HG02610 (cell line): ENCODE results near the gene ZMYND12.
"Not testable (repeated sequence)": the region's sequence is repeated elsewhere in the genome, so short reads cannot be mapped to it uniquely, and the experiment has no call there.

Experiments used
- ATAC-seq: cut with Tn5 transposase; IDR thresholded peaks from one replicate; pipeline ENCODE4 v1.9.1; 2021; ENCODE audit warnings: mild to moderate bottlenecking, moderate library complexity; ENCODE audit not compliant: unreplicated experiment

The ZMYND12 gene, protein sequence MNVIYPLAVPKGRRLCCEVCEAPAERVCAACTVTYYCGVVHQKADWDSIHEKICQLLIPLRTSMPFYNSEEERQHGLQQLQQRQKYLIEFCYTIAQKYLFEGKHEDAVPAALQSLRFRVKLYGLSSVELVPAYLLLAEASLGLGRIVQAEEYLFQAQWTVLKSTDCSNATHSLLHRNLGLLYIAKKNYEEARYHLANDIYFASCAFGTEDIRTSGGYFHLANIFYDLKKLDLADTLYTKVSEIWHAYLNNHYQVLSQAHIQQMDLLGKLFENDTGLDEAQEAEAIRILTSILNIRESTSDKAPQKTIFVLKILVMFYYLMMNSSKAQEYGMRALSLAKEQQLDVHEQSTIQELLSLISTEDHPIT

GRCh38 chr1:42456010-42456753 is at the start of gene ZMYND12, which contains the start of gene PPCS:
ZMYND12 (minus strand) TSS chr1:42456022; CDS start chr1:42455997, 25 bp downstream.
PPCS (plus strand) TSS chr1:42456543; CDS start chr1:42456566, 23 bp downstream.
- peak; percentile 79 for ATAC-seq

- no peak for ATAC-seq
These were observed 48.8 kb upstream of the ZMYND12 start for GRCh38 chr1:42504535-42505128.

- ATAC-seq: not testable (repeated sequence)
These were observed 46.2 kb upstream of the ZMYND12 start for GRCh38 chr1:42502031-42502430.

DNA sequence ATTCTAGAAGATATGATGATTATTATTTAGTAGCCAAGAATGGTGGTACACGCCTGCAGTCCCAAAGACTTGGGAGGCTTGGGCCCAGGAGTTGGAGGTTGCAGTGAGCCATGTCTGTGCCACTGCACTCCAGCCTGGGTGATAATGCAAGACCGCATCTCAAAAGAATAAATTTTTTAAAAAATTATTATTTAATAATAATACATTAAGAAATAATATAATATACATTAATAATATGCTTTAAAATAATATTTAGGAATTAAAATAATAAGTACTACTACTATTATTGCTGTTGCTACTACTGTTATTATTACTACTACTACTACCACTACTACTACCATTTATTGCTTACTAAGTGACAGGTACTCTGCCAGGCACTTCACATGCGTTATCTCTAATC is 34.4 kb upstream of the ZMYND12 start:
- no peak for ATAC-seq

GRCh38 chr1:42484382-42484781 is 28.6 kb upstream of the ZMYND12 start:
- no peak for ATAC-seq

- ATAC-seq: no peak
These were observed 26.9 kb upstream of the ZMYND12 start for GRCh38 chr1:42482635-42483153.

GRCh38 chr1:42480921-42481320 is 25.1 kb upstream of the ZMYND12 start:
- no peak for ATAC-seq

- ATAC-seq: no peak
These were observed 23.8 kb upstream of the ZMYND12 start for GRCh38 chr1:42479621-42480020.

DNA sequence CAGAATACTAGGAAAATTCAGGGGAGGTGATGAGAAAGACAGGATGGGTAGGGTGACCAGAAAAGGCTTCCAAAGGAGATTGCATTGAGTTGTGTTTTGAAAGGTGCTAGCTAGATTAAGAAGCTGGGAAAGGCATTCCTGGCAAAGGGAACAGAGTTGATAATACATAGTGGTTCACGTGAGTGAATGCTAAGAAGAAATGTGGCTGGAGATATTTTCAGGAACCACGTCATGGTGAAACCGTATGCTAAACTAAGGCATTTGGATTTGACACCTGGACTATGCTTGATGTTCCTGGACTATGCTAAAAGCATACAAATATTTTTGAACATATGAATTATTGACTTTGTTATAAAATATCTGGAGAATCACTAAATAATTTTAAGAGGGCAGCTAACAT is 22.0 kb upstream of the ZMYND12 start:
- no peak for ATAC-seq

DNA sequence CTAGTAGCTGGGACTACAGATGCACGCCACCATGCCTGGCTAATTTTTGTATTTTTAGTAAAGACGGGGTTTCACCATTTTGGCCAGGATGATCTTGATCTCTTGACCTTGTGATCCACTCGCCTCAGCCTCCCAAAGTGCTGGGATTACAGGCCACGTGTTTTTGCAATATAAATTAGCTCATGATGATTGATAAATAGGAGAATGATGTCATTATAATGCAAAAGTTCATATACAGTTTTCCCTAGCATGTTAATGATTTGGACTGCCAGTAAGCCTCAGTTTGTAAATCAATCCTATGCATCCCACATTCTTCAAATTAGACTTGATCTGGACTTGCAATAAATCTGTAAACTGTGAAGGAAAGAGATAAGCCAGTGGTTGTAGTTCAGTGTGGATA is 21.5 kb upstream of the ZMYND12 start:
- ATAC-seq: not testable (repeated sequence)

GRCh38 chr1:42476605-42477004 is 20.8 kb upstream of the ZMYND12 start:
- ATAC-seq: no peak

DNA sequence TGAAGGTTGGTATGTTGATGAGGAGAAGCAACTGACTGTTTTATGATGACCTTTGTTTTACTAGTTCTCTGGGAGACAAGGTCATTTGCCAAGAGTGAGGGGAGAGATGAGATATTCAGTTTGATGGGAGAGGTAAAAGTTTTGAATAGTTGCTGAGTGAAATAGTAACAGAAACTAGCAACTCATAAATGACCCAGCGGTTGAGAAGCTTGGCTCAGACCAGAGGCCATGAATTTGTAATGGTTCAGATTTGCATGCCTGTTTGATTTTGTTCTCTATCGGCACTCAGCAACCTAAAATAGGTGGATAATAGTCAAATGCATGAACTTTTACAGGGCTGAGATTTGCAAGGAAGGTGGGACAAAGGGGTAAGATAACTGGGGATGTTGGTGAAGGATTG is 13.9 kb upstream of the ZMYND12 start:
- no peak for ATAC-seq

GRCh38 chr1:42466030-42466429 is 10.2 kb upstream of the ZMYND12 start:
- ATAC-seq: no peak

DNA sequence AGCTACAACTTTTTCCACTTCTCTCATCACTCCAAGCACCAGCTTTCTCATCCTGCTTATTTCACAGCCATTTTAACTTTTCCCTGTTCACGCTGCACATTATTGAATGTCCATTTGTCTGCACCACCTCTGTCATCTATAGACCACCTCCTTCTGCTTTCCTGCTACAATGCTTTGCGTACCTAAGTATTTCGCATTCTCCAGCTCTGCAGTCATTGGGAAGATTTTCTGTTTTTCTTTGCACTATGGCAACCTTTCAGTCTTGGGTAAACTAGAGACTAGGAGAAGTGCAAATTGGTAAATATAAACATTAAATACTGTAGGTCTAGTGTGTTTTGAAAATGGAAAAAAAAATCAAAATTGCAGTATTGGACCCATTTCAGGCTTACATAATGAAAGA is 8.1 kb upstream of the ZMYND12 start:
- ATAC-seq: no peak

- peak; percentile 99 for ATAC-seq
These were observed 7.3 kb upstream of the ZMYND12 start, which contains the start of gene CCDC30 for GRCh38 chr1:42462828-42463763. CCDC30 (plus strand) TSS chr1:42463286; CDS start chr1:42480552, 17,266 bp downstream.

DNA sequence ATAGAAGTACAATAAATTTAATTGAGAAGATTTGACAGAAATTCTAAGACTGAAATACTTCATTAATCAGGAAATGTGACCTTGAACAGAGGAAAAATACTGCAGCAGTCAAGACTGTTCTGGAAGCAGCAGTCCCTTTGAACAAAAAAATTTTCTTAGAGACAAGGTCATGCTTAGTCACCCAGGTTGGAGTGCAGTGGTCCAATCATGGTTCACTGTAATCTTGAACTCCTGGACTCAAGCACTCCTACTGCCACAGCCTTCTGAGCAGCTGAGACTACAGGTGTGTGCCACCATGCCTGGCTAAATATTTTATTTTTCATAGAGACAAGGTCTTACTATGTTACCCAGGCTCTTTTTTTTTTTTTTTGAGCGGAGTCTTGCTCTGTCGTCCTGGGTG is 5.4 kb upstream of the ZMYND12 start:
- ATAC-seq: no peak

- peak; percentile 56 for ATAC-seq
These were observed 900 bp upstream of the ZMYND12 start for GRCh38 chr1:42456754-42457089.

GRCh38 chr1:42454403-42454802 is 1.4 kb downstream of the ZMYND12 start:
- ATAC-seq: no peak

DNA sequence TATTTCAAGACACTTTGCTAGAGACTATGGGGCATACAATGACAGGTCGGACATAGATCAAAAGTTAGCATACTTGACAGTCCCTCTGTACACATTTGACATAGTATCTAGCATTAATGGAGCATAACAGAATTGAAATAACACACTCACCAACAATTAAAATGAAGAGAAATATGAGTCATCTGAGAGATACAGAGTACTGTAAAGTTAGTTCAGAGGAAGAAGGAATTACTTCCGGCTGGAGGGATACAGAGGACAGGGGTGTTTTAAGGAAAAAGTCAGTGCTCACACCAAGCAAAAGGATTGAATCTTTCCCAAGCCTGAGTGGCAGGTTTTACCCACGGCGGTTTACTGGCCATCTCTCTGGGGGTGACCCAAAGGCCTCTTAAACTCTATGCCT is 2.4 kb downstream of the ZMYND12 start:
- ATAC-seq: no peak

- no peak for ATAC-seq
These were observed 5.8 kb downstream of the ZMYND12 start for GRCh38 chr1:42450061-42450460.
